ENCODE data around the gene MLLT3.

- TF ChIP-seq CTCF (IDR thresholded peaks at IDR 0.05) (no peak), POLR2A (IDR thresholded peaks at IDR 0.05) (no peak)
These were observed 39.9 kb upstream of the MLLT3 start for GRCh38 chr9:20662156-20662555.

Measured in body of pancreas (tissue), 4 donors.